Testis (tissue), 3 donors: ENCODE measurements around the gene ITPK1. TPM values are rescaled to one million over a fixed set of nuclear protein-coding genes. Genes with fewer than 3 reads are reported as not detected.

Experiments
- DNase-seq: peaks from one replicate; pipeline ENCODE4 v3.0.0-alpha.2; 2019
- H3K27ac ChIP-seq, 2 donors: fragments of 200-600 bp; sonication (generic); one replicate each; pipeline ENCODE4 v1.5.1; 2019
- H3K27me3 ChIP-seq: fragments of 200-600 bp; sonication (generic); one replicate; pipeline ENCODE4 v1.5.1; 2019
- H3K36me3 ChIP-seq: fragments of 200-600 bp; sonication (generic); one replicate; pipeline ENCODE4 v1.5.1; 2017; ENCODE audit warnings: low read depth; ENCODE audit errors: missing control alignments
- H3K4me1 ChIP-seq: fragments of 200-600 bp; sonication (generic); one replicate; pipeline ENCODE4 v1.5.1; 2019
- H3K4me3 ChIP-seq, 2 donors: fragments of 200-600 bp; sonication (generic); one replicate each; pipeline ENCODE4 v1.5.1; 2017 to 2019
- H3K9me3 ChIP-seq: fragments of 200-600 bp; sonication (generic); one replicate; pipeline ENCODE4 v1.5.1; 2017
- CTCF ChIP-seq, 3 experiments: fragments of 450-650 bp in 2 of 3; fragments of 200-600 bp in 1 of 3; sonication (generic) in 1 of 3; IDR thresholded peaks; one replicate each; pipeline ENCODE4 v1.5.1; 2016 to 2019; ENCODE audit warnings: antibody characterized with exemption in 3 of 3, mild to moderate bottlenecking in 2 of 3, moderate library complexity in 1 of 3
- POLR2A ChIP-seq: fragments of 450-650 bp; IDR thresholded peaks from one replicate; pipeline ENCODE4 v1.6.1; 2017; ENCODE audit warnings: antibody characterized with exemption, mild to moderate bottlenecking, moderate library complexity
- WGBS, 2 donors: methylation state at CpG; one replicate each; pipeline ENCODE4 v1.1.5; 2018; 5-methylcytosine and 5-hydroxymethylcytosine counted together
- intact Hi-C: fragments of 100-400 bp; cut with DNase I; formaldehyde crosslinking; loops from one replicate; pipeline ENCODE4 v1.15.1; 2023; ENCODE audit warnings: low total_unique reads
- polyA plus RNA-seq: library from polyadenylated mRNA; stranded (reverse); fragments of 350-450 nt; fragmentation: Illumina TruSeq; extraction: RNeasy Lipid Tissue Mini Kit (QIAGEN cat#74804); gene quantifications from one replicate; pipeline ENCODE4 v1.2.3, GENCODE V29; 2014; ENCODE audit warnings: low read depth, low replicate concordance; ENCODE audit not compliant: insufficient read depth
- total RNA-seq, 2 donors: library from RNA; depleted of rRNA; stranded (reverse); fragments of >200 nt; gene quantifications; one replicate each; pipeline ENCODE4 v1.2.3, GENCODE V29; 2016

ITPK1 gene
- total and polyA plus RNA-seq, 3 donors from 2014 or later: 78.3 to 92.5 (median 90.6) TPM

GRCh38 chr14:93068711-93069110 is 47.0 kb downstream of the ITPK1 start:
- DNase-seq: no peak
- Histone ChIP-seq H3K27me3 (no peaks in the 10 kb centered on the region), H3K4me1 (peaks cover 17% of the 10 kb centered on the region), H3K9me3 (no peaks in the 10 kb centered on the region), H3K36me3 (no peaks in the 10 kb centered on the region), H3K4me3 (no peak overlapping the region), H3K27ac (no peak overlapping the region)
- 67 to 74% methylated on average over 8 of the region's 8 CpGs for WGBS, 2 donors
- TF ChIP-seq CTCF (IDR thresholded peaks at IDR 0.05) (no peak), POLR2A (no peak)
- intact Hi-C loops: no loop called here

- Histone ChIP-seq H3K4me1 (peaks cover 17% of the 10 kb centered on the region), H3K27me3 (no peaks in the 10 kb centered on the region), H3K4me3 (no peak overlapping the region), H3K9me3 (no peaks in the 10 kb centered on the region), H3K27ac (no peak overlapping the region), H3K36me3 (no peaks in the 10 kb centered on the region)
- intact Hi-C loops: no loop called here
- DNase-seq: no peak
- TF ChIP-seq CTCF (IDR thresholded peaks at IDR 0.05): no peak
- no peak for TF ChIP-seq POLR2A
- WGBS, 2 donors: 81 to 89% methylated on average over 5 of the region's 5 CpGs
Observed at GRCh38 chr14:93067088-93067487, 48.6 kb downstream of the ITPK1 start.

GRCh38 chr14:93065272-93065730 is 50.4 kb downstream of the ITPK1 start:
- Histone ChIP-seq H3K4me3 (no peak overlapping the region), H3K27ac (no peak overlapping the region), H3K36me3 (no peaks in the 10 kb centered on the region), H3K9me3 (no peaks in the 10 kb centered on the region), H3K4me1 (peaks cover 28% of the 10 kb centered on the region), H3K27me3 (no peaks in the 10 kb centered on the region)
- 91 to 94% methylated on average over 2 of the region's 2 CpGs for WGBS, 2 donors
- no peak for DNase-seq
- intact Hi-C loops: no loop called here
- TF ChIP-seq POLR2A (no peak), CTCF (IDR thresholded peaks at IDR 0.05) (no peak)

GRCh38 chr14:93064411-93065271 is 51.1 kb downstream of the ITPK1 start:
- Histone ChIP-seq H3K4me1 (peaks cover 34% of the 10 kb centered on the region), H3K27ac (no peak overlapping the region), H3K36me3 (no peaks in the 10 kb centered on the region), H3K4me3 (no peak overlapping the region), H3K9me3 (no peaks in the 10 kb centered on the region), H3K27me3 (no peaks in the 10 kb centered on the region)
- WGBS, 2 donors: 72 to 76% methylated on average over 9 to 10 of the region's 10 CpGs
- DNase-seq: no peak
- TF ChIP-seq CTCF (IDR thresholded peaks at IDR 0.05): no peak
- no peak for TF ChIP-seq POLR2A
- intact Hi-C loops: no loop called here
